HG02973 (cell line): ENCODE results near the gene PLXDC2.
"Not testable (repeated sequence)": the region's sequence is repeated elsewhere in the genome, so short reads cannot be mapped to it uniquely, and the experiment has no call there.

ENCODE experiments used
- ATAC-seq: cut with Tn5 transposase; IDR thresholded peaks from one replicate; pipeline ENCODE4 v1.9.1; 2021; ENCODE audit warnings: moderate library complexity; ENCODE audit not compliant: unreplicated experiment

The PLXDC2 gene

GRCh38 chr10:19816411-19817230 is at the start of gene PLXDC2:
Gene PLXDC2 (plus strand): TSS chr10:19816432.
- no peak for ATAC-seq

GRCh38 chr10:19767876-19768275 is 48.4 kb upstream of the PLXDC2 start:
- ATAC-seq: no peak

GRCh38 chr10:19769826-19770225 is 46.4 kb upstream of the PLXDC2 start:
- ATAC-seq: not testable (repeated sequence)

DNA sequence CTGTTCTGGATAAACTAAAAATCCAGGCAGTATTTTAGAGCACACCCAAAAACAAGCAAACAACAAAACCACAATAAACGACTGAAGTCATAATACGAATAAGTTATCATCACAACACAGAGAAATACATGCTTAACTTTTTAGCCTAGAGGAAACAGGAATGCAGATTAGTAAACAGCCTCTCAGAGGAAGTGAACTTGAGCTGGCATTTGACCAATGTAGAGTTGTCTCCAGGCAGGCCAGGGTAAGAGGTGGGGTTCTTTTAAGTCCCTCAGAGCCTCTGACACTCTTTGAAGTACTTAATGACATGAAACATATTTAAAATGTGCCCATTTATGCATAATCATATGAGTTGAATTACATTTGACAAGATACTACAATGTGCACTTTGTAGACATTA is 43.3 kb upstream of the PLXDC2 start:
- no peak for ATAC-seq

- no peak for ATAC-seq
Measured at GRCh38 chr10:19775296-19775695, 40.9 kb upstream of the PLXDC2 start.

GRCh38 chr10:19777806-19778205 is 38.4 kb upstream of the PLXDC2 start:
- no peak for ATAC-seq

DNA sequence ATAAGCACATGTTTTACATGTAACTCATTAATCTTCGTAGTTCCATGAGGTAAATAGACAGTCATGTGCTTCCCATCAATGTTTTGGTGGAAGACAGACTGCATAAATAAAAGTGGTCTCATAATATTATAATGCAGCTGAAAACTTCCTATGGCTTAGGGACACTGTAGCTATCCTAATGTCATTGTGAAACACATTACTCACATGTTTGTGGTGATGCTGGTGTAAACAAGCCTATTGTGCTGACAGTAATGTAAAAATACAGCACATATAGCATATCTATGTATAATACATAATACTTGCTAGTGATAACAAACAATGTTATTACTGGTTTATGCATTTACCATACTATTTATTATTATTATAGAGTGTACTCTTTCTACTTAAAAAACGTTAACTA is 37.2 kb upstream of the PLXDC2 start:
- no peak for ATAC-seq

DNA sequence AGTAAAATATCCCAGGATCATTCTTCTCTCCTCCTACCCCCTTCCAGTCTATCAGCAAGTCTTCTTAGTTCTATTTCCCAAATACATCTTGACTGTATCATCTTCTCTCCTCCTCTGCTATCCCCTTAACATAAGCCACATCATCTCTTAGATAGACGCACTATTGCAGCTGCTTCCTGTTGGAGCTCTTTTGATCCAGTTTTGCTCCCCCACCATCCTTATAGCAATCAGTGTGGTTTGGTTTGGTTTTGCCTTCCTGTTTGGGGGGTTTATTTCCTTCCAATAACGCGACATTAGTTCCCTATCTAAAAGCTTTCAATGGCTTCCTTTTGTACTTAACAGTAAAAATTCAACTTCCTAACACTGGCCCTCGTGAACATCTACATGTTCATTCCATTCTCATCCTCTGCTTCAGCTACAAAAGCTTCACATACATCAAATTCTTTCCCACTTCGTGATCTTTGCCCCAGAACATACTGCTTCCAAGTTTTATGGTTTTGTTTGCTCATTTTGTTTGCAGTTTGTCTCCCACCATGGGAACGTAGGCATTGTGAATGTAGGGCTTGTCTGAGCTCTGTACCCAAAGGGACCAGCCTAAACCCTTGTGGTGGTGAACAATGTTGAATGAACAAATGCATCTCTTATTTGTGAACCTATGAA is 33.7 kb upstream of the PLXDC2 start:
- no peak for ATAC-seq

GRCh38 chr10:19783721-19784120 is 32.5 kb upstream of the PLXDC2 start:
- no peak for ATAC-seq

DNA sequence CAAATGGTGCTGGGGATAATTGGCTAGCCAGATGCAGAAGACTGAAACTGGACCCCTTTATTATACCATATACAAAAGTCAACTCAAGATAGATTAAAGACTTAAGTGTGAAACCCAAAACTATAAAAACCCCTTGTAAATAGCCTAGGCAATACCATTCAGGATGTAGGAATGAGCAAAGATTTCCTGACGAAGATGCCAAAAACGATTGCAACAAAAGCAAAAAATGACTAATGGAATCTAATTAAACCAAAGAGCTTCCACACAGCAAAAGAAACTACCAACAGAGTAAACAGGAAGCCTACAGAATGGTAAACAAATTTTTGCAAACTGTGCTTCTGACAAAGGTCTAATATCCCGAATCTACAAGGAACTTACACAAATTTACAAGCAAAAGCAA is 30.9 kb upstream of the PLXDC2 start:
- no peak for ATAC-seq

- peak; percentile 73 for ATAC-seq
Measured at GRCh38 chr10:19788075-19788686, 28.1 kb upstream of the PLXDC2 start.

- ATAC-seq: no peak
Measured at GRCh38 chr10:19788902-19789301, 27.3 kb upstream of the PLXDC2 start.

- ATAC-seq: no peak
Measured at GRCh38 chr10:19789607-19790006, 26.6 kb upstream of the PLXDC2 start.

- ATAC-seq: no peak
Measured at GRCh38 chr10:19791032-19791431, 25.2 kb upstream of the PLXDC2 start.

DNA sequence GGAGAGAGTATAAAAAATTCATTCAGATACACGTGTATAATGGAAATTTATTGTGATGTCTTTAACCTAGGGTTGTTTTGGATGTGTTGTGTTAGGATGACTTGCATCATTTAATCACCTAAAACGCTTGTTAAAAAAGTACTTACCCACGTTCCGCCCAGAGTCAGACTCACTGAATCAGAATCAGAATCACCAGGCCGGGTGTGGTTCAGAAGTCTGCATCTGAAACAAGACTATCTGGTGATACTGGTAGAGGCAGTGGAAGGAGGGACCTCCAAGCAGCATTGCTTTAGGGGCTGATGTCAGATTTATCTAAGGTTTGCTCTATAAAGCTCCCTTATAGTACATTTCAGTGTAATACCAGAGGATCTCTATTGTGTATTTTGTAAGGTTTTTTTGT is 20.5 kb upstream of the PLXDC2 start:
- no peak for ATAC-seq

- no peak for ATAC-seq
Measured at GRCh38 chr10:19800161-19800560, 16.1 kb upstream of the PLXDC2 start.

GRCh38 chr10:19801369-19801768 is 14.9 kb upstream of the PLXDC2 start:
- ATAC-seq: no peak

DNA sequence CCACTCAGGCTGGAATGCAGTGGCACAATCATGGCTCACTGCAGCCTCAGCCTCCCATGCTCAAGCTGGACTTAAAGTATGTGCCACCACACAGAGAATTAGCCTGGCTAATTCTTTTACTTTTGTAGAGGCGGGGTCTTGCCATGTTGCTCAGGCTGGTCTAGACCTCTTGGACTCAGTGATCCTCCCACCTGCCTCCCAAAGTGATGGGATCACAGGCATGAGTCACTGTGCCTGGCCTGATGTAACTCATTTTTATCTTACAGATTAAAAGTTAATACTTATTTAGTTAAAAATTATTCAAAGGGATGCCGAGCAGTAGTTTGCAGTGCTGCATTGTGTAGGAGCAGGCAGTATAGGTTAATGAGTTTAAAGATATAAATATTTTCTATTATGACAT is 12.6 kb upstream of the PLXDC2 start:
- ATAC-seq: no peak

DNA sequence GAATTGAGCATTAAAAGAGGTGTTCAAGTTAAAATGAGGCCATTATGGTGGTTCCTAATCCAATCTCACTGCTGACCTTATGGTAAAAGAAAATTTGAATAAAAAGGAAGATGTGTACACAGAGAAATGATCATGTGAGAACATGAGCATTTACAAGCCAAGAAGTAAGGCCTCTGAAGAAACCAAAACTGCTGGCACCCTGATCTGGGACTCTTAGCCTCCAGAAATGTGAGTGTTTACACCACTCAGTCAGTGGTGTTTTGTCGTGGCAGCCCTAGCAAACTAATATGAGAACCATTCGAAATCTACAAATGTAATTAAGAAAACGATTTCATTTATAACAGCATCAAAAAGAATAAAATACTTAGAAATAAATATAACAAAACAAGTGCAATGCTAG is 6.8 kb upstream of the PLXDC2 start:
- ATAC-seq: no peak

DNA sequence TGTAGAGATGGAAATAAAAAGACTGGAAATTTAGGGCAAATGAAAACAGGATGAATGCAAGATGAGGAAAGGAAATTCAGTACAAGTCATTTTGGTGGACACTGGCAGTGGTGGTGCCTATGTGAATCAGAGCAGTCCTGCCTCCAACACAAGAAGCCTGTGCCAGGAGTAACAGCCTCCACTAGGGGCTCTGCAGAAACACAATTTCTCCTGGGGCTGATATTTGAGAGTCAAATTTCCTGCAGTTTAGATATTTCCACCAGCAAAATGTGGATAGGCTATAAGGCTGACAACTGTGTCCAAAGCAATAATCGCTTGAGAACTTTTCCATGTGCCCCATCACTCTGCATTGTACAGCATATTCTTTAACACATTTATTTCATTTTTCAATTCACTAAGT is 4.7 kb upstream of the PLXDC2 start:
- ATAC-seq: no peak

- ATAC-seq: no peak
Measured at GRCh38 chr10:19812976-19813375, 3.3 kb upstream of the PLXDC2 start.
